Fibroblast of skin of scalp (primary cell): ENCODE data around the gene COX8C. TPM values are rescaled to one million over a fixed set of nuclear protein-coding genes. Genes with fewer than 3 reads are reported as not detected.

Source experiments
- DNase-seq: peaks from one replicate; pipeline ENCODE4 v3.0.0-alpha.2; 2013
- polyA plus RNA-seq, 2 experiments: library from polyadenylated mRNA; unstranded; fragments of 120-200 nt; gene quantifications; one replicate each; pipeline ENCODE4 v1.2.1, GENCODE V29; 2013; ENCODE audit not compliant: insufficient read length in 2 of 2

The COX8C gene
- not detected for polyA plus RNA-seq (2013, experiment 1 of 2; ENCODE audit: insufficient read length)
- not detected for polyA plus RNA-seq (2013, experiment 2 of 2; ENCODE audit: insufficient read length)

- DNase-seq: no peak
These were observed at the start of gene COX8C for GRCh38 chr14:93346926-93347721. COX8C (plus strand) TSS chr14:93347182; CDS start chr14:93347269, 87 bp downstream.

DNA sequence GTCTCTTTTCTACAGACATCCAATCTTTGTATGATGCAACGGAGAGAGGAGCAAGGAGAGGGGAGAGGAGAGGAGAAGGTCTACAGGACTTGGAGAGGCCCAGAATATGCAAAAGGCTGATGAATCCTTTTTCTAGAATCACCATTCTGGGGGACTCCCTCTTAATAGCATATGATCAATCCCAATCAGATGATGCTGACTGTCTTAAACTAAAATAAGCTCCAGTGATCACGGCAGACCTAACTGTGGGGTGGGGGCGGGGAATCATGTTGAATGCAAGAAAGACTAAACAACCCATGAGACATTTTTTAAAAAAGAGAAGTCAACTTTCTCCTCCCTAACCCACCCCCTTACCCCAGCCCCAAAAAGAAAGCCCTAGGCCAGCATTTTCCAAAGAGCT is 47.6 kb upstream of the COX8C start:
- no peak for DNase-seq

GRCh38 chr14:93299866-93300265 is 47.1 kb upstream of the COX8C start:
- no peak for DNase-seq

DNA sequence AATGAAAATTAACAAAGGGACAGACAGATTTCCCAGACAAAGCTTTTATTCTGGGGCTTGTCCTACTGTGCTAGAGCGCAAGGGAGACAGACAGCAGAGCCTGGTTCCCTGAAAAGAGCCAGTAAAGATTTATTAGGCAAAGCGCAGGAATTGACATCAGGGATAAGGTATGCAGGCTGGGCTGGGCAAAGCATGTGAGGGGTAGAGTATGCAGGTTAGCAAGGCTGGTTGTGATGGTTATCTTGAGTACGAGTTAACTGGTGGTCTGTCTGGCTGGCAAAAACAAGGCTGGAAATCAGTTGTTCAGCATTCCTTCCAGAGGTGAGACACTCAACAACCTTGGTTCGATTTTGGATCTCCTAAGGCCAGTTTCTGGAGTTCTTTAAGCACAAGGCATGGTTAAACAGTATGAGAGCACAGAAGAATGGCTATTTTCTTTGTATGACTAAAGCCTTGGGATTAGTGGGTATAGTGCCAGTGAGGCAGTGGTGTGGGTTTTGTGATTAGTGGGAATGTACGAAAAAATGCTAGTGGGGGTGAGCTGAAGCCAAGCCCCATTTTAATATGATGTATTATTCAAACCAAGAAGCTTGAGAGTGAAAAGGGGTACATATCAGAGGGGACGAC is 45.0 kb upstream of the COX8C start:
- peak; percentile 32 for DNase-seq

DNA sequence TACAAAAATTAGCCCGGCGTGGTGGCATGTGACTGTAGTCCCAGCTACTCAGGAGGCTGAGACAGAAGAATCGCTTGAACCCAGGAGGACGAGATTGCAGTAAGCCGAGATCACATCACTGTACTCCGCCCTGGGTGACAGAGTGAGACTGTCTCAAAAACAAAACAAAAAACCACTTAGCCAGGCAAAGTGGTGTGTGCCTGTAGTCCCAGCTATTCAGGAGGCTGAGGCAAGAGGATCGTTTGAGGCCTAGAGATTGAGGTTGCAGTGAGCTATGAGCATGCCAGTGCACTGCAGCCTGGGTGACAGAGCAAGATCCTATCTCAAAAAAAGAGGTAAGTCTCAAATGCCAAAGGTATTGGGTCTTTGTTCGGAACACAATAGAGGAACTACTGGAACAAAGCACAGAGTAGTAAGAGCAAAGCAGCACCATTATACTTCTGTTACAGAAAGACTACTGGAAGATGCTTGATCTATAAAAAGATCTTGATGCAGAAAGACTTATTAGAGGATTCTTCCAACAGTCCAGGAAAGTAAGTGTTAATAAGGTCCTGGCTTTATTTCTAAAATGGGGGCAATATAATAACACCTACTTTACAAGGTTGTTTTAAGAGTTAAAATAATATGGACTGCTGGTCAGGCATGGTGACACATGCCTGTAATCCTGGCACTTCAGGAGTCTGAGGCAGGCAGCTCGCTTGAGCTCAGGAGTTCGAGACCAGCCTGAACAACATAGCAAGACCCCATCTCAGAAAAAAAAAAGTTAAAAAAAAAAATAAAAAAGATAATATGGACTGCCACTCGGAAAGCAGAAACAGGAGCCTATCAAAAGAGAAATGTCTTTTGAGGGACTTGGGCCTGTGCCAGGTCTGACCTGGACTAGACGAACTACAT is 44.0 kb upstream of the COX8C start:
- no peak for DNase-seq

DNA sequence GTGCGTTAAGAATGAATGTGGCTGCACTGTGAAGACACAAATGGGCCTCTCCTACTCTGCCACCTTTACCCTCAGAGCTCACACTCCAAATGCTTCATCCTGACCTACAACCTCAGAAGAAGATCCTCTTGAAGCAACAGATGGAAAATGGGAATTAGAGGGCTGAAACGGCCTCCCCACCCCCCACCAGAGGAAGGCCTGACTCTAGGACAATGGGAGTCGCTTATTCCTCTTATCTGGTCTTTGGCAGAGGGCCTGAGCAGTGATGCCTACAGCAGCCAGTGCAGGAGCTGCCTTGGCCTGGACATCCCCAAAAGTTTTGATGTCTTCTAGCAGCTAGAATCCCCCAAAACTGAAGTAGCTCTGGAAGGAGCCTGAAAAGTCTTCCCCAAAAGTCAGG is 43.3 kb upstream of the COX8C start:
- no peak for DNase-seq

DNA sequence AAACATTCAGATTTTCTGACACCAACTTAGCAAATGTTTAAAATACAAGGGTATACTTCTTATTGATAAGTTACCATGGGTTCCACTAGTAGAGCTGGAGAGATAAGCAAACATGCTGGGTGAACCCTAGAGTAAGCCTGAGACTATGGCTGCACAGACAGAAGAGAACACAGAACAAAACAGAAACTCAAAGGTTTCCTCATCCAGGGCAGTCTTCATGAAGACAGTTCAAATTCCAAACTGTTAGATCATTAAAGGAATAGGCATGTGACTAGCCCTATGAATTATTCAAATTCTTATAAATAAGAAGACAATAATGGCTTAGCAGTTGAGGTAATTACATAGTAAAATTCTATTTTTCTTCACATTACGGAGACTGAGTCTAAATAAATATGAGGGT is 42.2 kb upstream of the COX8C start:
- peak; percentile 50 for DNase-seq

DNA sequence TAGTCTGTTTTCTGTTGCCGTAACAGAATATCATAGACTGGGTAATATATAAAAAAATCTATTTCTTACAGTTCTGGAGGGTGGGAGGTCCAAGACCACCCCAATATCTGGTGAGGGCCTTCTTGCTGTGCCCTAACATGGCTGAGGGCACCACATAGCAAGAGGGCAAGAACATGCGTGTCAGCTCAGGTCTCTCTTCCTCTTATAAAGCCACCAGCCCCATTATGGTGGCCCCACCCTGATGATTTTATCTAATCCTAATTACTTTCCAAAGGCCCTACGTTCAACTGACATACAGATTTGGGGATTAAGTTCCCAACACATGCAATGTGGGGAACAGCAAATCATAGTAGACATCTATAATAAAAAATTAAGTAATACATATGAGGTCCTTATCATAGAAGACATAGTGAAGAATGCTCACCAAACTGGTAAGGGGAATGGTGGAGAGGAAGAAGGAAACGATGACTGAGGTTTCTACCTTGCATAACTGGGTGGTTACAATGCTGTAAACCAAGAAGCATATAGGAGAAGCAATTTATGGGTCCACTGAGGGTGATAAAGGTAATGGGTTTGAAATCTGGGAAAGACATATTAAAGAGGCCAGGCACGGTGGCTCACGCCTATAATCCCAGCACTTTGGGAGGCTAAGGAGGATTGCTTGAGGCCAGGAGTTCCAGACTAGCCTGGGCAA is 41.1 kb upstream of the COX8C start:
- DNase-seq: no peak

DNA sequence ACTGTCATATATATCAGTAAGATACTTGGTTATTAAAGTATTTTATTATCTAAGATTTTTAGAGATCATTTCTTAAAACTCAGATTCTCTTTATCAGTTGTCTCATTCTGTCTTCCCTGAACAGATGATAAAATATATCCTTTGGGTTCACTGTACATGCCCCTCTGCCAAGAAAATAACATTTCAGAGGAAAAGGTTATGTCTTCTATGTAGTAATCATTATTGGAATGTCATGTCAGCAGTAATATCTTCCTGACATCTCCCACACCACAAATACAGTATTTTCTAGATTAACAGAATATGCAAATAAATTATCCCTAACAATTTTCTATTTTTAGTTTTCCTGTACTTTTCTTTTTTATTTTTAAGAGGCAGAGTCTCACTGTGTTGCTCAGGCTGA is 40.2 kb upstream of the COX8C start:
- no peak for DNase-seq

DNA sequence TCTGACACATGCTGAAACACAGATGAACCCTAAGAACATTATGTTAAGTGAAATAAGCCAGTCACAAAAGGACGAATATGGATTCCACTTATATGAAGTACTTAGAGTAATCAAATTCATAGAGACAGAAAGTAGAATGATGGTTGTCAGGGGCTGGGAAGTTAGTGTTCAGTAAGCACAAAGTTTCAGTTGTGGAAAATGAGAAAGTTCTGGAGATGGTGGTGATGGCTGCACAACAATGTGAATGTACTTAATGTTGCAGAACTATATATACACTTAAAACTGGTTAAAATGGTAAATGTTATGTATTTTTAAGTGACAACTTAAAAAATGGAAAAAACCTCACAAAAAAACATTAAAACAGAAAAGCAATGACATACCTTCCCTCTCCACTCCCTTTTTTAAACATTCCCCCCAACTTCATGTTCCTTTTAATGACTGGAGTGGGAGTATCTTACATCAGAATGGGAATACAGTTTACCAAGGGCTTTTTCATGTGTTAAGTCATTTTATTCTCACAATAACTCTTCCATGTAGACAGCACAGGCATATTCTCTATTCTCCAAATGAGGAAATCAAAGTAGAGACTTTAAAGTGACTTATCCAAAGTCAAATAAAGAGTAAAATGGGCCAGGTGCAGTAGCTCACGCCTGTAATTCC is 38.2 kb upstream of the COX8C start:
- no peak for DNase-seq

- no peak for DNase-seq
These were observed 37.5 kb upstream of the COX8C start for GRCh38 chr14:93309427-93309966.

GRCh38 chr14:93311082-93311481 is 35.9 kb upstream of the COX8C start:
- DNase-seq: no peak

DNA sequence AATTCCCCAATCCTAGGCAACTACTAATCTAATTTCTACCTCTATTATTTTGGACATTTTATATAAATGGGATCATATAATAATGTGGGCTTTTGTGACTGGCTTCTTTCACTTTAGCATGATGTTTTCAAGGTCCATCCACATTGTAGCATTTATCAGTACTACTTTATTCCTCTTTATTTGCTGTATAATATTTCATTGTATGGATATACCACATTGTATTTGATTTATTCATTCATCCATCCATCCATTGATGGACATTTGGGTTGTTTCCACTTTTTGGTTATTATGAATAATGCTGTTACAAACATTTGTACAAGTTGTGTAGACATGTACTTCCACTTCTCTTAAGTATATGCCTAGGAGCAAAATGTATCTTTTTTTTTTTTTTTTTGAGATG is 31.4 kb upstream of the COX8C start:
- no peak for DNase-seq

- no peak for DNase-seq
These were observed 30.3 kb upstream of the COX8C start for GRCh38 chr14:93316716-93317115.

DNA sequence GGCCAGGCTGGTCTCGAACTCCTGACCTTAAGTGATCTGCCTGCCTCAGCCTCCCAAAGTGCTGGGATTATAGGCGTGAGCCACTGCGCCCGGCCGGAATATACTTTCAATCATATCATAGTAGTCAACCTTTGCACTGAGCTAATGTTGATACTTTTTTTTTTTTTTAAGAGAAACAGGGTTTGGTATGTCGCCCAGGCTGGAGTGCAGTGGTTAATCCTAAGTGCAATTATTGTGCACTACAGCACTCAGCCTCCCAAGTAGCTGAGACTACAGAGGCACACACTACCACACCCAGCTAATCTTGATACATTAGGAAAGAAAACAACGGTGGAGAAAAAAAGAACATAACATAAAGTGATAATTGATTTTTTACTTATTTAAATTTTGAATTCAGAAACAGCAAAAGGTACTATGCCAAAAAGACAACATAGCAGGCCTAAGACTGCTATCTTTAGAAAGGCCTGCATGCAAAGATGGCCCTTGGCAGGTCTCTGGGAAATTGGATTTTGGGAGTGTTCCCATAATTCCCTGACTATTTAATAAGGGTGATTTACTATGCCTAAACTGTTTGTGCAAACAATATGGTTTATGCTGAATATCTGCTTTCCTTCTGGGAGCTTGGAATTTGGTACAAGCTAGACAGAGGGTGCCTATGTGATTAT is 29.6 kb upstream of the COX8C start:
- no peak for DNase-seq

DNA sequence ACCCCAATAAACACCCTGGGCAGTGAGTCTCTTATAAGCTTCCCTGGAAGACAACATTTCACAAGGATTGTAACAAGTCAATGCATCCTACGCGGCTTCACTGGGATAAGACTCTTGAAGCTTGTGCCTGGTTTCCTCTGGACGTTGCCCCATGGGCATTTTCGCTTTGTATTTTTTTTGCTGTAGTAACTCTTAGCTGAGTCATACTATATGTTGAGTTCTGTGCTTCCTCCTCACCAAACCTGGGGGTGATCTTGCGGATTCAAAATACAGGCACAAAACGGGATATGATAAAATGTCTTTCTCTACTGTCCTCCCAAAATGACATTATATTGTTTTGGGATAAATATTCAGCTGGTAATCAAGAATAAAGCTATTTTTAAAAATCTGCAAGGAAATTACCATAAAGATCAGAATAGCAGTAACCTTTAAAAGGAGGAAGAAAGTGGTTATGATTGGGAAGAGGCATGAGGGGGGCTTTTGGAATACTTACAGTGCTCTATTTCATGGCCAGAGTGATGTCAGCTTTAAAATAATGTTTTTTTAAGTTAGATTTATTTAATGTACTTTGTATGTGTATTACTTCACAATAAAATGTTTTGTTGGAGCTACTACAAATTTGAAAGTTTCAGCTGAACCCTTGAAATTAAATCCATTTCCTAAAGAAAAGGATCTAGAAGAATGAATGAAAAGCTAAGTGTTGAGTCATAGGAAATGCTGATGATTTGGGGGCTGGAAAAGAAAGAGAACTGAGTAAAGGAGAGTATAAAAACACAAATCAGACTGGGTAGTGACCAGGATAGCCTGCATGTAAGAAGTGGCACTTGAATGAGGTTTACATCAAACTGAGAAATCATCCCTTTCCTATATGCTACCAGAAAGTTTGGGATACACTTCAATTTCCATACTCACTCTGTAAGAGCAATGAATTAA is 28.8 kb upstream of the COX8C start:
- peak; percentile 43 for DNase-seq

GRCh38 chr14:93318927-93319326 is 28.1 kb upstream of the COX8C start:
- DNase-seq: no peak

DNA sequence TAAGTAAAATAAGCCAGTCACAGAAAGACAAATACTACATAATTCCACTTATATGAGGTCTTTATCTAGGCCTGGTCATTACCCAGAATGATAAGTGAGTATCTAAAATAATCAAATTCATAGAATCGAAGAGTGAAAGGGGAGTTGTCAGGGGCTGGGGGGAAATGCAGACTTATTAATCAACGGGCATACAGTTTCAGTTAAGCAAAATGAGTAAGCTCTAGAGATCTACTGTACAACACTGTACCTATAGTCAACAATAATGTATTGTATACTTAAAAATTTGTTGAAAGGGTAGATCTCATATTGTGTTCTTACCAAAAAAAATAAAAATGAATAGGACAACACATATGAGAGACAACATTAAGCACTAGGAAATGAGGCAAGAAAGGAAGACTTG is 27.5 kb upstream of the COX8C start:
- DNase-seq: no peak

DNA sequence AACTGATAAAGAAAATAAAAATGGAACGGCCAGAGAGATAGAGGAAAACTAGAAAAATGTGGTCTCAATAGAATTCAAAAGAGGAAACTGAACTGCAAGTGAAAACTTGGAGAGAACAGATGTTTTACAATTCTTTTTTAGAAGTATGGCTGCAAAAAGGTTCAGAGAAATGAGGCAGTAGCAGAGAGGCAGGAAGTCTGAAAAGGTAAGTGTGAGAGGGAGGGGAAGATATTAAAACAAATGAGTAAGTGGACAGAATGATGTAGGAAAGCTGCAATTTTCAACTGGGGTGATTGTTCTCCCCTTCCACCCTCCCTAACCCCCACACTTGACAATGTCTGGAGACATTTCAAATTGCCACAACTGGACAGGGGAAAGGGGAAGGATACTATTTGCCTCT is 27.0 kb upstream of the COX8C start:
- DNase-seq: no peak

DNA sequence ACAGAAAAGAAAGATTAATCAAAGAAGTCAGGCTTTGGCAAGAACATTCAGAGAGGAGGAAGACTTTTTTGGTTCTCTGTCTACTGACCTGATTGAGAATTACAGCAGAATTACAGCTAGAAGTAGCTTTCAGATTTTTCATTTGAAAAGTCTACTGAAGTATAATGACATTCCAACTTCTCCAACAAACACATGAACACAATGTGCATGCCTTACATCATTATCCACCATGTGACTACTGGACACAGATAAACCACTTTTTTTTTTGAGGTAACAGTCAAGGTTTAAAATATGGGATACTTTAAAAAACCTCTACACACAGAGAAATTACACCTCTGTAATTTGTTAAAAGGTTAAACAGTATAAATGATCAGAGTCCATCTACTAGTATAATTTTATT is 26.5 kb upstream of the COX8C start:
- no peak for DNase-seq
